NT2/D1 (cell line): Measurements from ENCODE around the gene SNAP47.

Source experiments
- DNase-seq: peaks from one replicate; pipeline ENCODE4 v3.0.0-alpha.2; 2011; ENCODE audit warnings: low read depth, low spot score
- H3K27me3 ChIP-seq: 2 replicates; pipeline ENCODE4 v1.6.0; 2011; ENCODE audit warnings: mild to moderate bottlenecking; ENCODE audit not compliant: insufficient read length, insufficient read depth
- H3K36me3 ChIP-seq: 2 replicates; pipeline ENCODE4 v1.6.1; 2011; ENCODE audit warnings: mild to moderate bottlenecking, low read length, mixed read lengths; ENCODE audit not compliant: insufficient read depth, insufficient read length
- H3K4me1 ChIP-seq: 2 replicates; pipeline ENCODE4 v1.5.1; 2011; ENCODE audit not compliant: insufficient read depth, insufficient read length
- H3K4me3 ChIP-seq: 2 replicates; pipeline ENCODE4 v1.5.1; 2011; ENCODE audit warnings: low read depth; ENCODE audit not compliant: insufficient read length
- H3K9ac ChIP-seq: 2 replicates; pipeline ENCODE4 v1.6.0; 2011; ENCODE audit warnings: low read depth; ENCODE audit not compliant: insufficient read length
- H3K9me3 ChIP-seq: 2 replicates; pipeline ENCODE4 v1.5.1; 2011; ENCODE audit warnings: mild to moderate bottlenecking, low read length; ENCODE audit not compliant: insufficient read depth
- SUZ12 ChIP-seq: IDR thresholded peaks from 2 replicates; pipeline ENCODE4 v1.6.1; 2011; ENCODE audit not compliant: insufficient read length, insufficient read depth; ENCODE audit errors: extremely low read depth
- YY1 ChIP-seq: IDR thresholded peaks from 2 replicates; pipeline ENCODE4 v1.6.1; 2011; ENCODE audit not compliant: insufficient read length, insufficient read depth
- ZNF274 ChIP-seq: IDR thresholded peaks from 2 replicates; pipeline ENCODE4 v1.6.1; 2011; ENCODE audit warnings: mild to moderate bottlenecking, low read depth, low read length

SNAP47 gene

DNA sequence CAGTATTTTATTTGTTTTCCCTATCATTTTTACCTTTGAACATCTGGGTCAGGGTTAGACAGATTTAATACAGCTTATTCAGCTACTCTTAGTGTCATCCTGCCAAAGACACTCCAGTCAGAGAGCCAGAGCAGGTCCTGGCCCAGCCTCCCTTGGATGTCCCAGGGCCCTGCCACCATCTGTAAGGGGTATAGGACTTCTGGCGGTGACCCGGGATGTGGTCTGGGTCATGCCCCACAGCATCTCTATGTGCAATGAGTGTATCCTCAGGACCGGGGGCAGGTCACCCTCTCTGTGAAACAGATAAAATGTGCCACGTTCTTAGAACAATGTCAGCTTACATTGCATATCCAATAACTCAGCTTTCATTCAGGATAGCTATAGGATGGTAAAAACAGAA is 42.4 kb downstream of the SNAP47 start:
- H3K9me3 ChIP-seq: no peaks in the 10 kb centered on the region
- no peaks in the 10 kb centered on the region for H3K27me3 ChIP-seq
- H3K9ac ChIP-seq: no peak overlapping the region
- H3K4me3 ChIP-seq: no peak overlapping the region
- peaks cover 73% of the 10 kb centered on the region for H3K36me3 ChIP-seq
- TF ChIP-seq SUZ12 (no peak), ZNF274 (no peak), YY1 (no peak)
- DNase-seq: no peak
- peaks cover 10% of the 10 kb centered on the region for H3K4me1 ChIP-seq

DNA sequence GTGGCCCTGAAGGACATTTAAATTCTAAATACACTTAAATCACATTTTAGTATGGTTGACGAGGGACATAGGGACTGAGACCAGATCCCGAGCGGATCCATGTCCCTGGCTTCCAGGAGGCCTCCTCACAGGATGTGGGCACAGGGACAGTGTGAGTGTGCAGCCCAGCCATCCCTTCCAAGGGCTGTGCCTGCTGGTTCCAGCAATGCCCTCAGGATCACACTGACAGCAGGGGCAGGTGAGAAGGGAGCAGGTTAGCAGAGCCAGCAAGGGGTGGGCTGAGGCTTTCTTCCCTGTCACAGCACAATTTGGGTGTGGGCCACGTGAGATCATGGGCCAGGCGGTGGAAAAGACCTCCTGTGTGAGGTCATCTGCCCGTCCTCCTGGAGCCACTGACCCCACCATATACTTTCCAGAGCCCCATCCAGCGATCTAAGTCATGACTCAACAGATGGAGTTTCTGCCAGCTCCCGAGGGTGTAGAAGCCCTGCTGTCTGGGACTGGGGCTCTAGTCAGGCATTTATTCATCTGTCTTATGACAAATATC is 43.2 kb downstream of the SNAP47 start:
- H3K9me3 ChIP-seq: no peaks in the 10 kb centered on the region
- peaks cover 71% of the 10 kb centered on the region for H3K36me3 ChIP-seq
- H3K4me3 ChIP-seq: no peak overlapping the region
- no peak overlapping the region for H3K9ac ChIP-seq
- peaks cover 10% of the 10 kb centered on the region for H3K4me1 ChIP-seq
- no peaks in the 10 kb centered on the region for H3K27me3 ChIP-seq
- TF ChIP-seq YY1 (no peak), SUZ12 (no peak), ZNF274 (no peak)
- DNase-seq: no peak

DNA sequence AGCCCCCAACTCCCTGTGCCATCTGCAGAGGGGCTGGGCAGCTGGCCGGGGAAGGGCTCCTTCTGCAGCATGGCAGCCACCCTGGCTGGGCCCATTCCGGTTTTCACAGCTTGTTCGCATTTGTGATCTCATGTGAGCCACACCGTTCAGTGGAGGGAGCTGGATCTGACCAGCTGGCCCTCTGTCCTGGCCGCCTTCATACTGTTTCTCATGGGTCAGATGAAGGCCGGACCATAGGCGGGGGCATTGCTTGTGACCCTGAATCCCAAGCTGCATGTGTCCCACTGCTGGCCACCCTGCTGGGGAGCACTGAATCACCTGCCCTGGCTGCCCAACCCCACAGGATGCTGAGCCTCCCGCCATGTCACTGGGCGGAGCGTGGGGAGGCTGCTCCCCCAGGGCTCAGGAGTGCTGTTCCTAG is 43.8 kb downstream of the SNAP47 start:
- TF ChIP-seq SUZ12 (no peak), YY1 (no peak), ZNF274 (no peak)
- H3K4me1 ChIP-seq: peaks cover 10% of the 10 kb centered on the region
- no peak overlapping the region for H3K9ac ChIP-seq
- no peak for DNase-seq
- H3K4me3 ChIP-seq: no peak overlapping the region
- no peaks in the 10 kb centered on the region for H3K27me3 ChIP-seq
- no peaks in the 10 kb centered on the region for H3K9me3 ChIP-seq
- peaks cover 66% of the 10 kb centered on the region for H3K36me3 ChIP-seq

DNA sequence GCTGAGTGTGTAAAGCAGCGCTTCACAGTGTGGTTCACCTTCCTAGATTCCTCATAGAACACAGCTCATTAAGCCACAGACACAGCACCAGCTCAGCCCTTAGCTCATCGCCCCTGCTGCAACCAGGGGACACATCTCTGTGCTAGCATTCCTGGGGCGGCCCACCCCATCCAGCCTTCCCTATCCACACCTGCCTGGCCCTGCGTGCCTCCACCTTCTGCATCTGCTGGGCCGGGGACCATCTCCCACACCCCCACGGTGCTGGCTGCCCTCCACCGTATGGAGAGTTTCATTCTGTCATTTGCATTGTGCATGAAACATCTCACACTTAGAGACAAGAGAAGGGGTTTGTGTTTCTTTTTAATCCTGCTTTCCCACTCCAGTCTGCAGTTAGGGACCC is 44.5 kb downstream of the SNAP47 start:
- no peak overlapping the region for H3K9ac ChIP-seq

DNA sequence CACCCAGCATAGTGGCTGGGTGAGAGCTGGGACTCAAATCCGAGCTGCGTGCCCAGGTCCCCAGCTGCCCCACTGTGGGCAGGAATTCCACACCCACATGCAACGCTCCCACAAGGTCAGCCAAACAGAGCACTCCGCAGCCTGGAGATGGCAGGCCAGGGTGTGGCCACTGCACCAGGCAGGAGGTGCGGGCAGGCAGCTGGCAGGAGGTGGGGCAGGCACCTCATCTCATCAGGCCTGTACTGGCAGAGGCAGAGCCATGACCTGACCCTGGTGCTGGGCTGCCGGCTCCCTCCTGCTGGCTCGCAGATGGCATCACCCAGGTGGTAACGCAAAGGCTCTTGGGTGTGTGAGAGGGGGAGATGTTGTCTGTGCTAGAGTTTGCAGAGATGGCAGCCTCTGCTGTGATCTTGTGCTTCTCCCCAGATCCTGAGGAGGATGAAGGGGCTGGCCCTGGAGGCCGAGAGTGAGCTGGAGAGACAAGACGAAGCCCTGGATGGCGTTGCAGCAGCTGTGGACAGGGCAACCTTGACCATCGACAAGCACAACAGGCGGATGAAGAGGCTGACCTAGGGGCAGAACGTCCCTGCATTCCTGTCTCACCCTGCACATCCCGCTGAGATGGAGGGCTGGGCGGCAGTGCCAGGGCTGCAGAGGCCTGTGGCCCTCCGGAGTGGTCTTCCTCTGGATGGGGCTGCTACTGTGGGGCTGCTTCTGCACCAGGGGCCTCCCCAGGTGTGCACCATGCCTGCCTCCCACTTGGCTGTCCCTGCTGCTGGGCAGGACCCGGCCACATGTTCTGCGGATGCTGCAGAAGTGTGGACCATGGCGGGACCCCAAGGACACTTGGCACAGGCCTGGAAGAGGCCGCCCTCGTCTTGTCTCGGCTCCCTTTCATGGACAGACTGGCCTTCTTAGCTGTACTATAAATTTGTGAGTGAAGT is 45.1 kb downstream of the SNAP47 start:
- no peaks in the 10 kb centered on the region for H3K9me3 ChIP-seq
- no peak for TF ChIP-seq YY1
- TF ChIP-seq SUZ12: no peak
- no peak for TF ChIP-seq ZNF274
- no peak for DNase-seq
- no peak overlapping the region for H3K9ac ChIP-seq
- H3K4me1 ChIP-seq: peaks cover 3% of the 10 kb centered on the region
- H3K4me3 ChIP-seq: no peak overlapping the region
- peaks cover 53% of the 10 kb centered on the region for H3K36me3 ChIP-seq
- no peaks in the 10 kb centered on the region for H3K27me3 ChIP-seq

More for the DNA sequence above, 44.5 kb downstream of the SNAP47 start:
- H3K36me3 ChIP-seq: peaks cover 59% of the 10 kb centered on the region
- no peaks in the 10 kb centered on the region for H3K9me3 ChIP-seq
- no peaks in the 10 kb centered on the region for H3K27me3 ChIP-seq
- no peak for DNase-seq
- no peak overlapping the region for H3K4me3 ChIP-seq
- TF ChIP-seq ZNF274 (no peak), SUZ12 (no peak), YY1 (no peak)
- H3K4me1 ChIP-seq: peaks cover 4% of the 10 kb centered on the region

DNA sequence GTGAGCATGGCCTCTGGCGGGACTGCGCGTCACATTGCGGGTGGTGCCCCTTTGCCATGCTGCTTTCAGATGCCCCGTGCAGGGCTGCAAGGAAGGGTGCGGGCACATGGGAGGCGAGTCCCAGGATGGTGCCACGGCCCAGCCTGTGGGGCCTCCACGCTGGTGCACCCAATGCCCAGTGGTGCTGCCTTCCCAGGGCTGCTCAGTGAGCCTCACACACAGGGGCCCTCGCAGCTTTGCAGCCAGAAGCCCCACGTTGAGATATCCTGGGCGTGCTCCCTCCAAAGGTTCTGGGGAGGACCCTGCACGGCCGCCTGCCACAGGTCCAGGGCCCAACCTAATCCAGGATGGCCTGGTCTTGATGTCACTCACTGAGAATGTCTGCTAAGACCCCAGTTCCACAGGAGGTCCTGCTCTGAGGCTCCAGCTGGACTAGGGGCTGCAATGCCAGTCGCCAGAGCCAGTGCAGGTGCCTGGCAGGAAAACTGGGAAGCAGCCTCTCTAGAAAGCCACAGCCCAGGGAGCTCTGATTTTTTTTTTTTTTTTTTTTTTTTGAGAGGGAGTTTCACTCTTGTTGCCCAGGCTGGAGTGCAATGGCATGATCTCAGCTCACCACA is 46.2 kb downstream of the SNAP47 start:
- H3K36me3 ChIP-seq: peaks cover 46% of the 10 kb centered on the region
- no peak for DNase-seq
- H3K27me3 ChIP-seq: peaks cover 10% of the 10 kb centered on the region
- no peak overlapping the region for H3K9ac ChIP-seq
- no peaks in the 10 kb centered on the region for H3K9me3 ChIP-seq
- H3K4me1 ChIP-seq: peaks cover 2% of the 10 kb centered on the region
- H3K4me3 ChIP-seq: no peak overlapping the region
- TF ChIP-seq YY1 (no peak), ZNF274 (no peak), SUZ12 (no peak)

DNA sequence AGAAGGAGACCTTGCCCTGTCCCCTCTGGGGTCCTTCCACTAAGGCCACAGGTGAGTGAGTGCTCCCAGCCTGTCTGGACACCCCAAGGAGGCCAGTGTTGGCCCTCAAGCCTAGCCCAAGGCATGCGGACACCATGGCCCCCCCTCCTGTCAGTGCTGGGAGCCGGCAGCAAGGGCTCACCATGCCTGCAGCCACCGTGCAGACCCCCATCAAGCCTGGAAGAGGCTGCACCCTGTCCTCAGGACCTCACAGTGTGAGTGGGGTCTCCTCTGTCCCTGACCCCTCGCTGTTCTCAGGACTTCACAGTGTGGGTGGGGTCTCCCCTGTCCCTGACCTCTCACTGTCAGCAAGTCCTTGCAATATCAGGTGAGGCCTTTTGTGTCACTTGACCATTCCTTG is 47.0 kb downstream of the SNAP47 start:
- Histone ChIP-seq H3K9ac (no peak overlapping the region), H3K9me3 (no peaks in the 10 kb centered on the region), H3K4me3 (no peak overlapping the region), H3K36me3 (peaks cover 44% of the 10 kb centered on the region), H3K4me1 (peaks cover 8% of the 10 kb centered on the region), H3K27me3 (peaks cover 18% of the 10 kb centered on the region)
- TF ChIP-seq YY1: no peak
- no peak for TF ChIP-seq SUZ12
- no peak for TF ChIP-seq ZNF274
- DNase-seq: no peak
